PC-9 (cell line): Measurements from ENCODE around the gene WTIP. TPM values are rescaled to one million over a fixed set of nuclear protein-coding genes. Genes with fewer than 3 reads are reported as not detected.

Experiments
- BruUV-seq: library from RNA; stranded (reverse); fragments of 400-500 nt; replicated peaks from 2 replicates; lab custom pipeline; 2021; lab: Mats Ljungman, UMichigan
- CTCF ChIA-PET: fragments of 300-600 bp; sonication (Branson Sonifier 250); formaldehyde crosslinking; loops from one replicate; lab custom pipeline; 2022; ENCODE audit warnings: antibody characterized with exemption; lab: Charles Lee
- POLR2A ChIA-PET: fragments of 300-600 bp; sonication (Branson Sonifier 250); formaldehyde crosslinking; loops from one replicate; lab custom pipeline; 2022; ENCODE audit warnings: antibody characterized with exemption; ENCODE audit not compliant: unreplicated experiment; lab: Charles Lee
- DNase-seq, 2 experiments: peaks; one replicate each; pipeline versions ENCODE4 v3.0.0 to v3.0.0-alpha.2; 2015 to 2022; ENCODE audit warnings: mixed read lengths in 1 of 2
- H2AFZ ChIP-seq: fragments of 200-600 bp; sonication (generic); 2 replicates; pipeline ENCODE4 v1.8.1; 2017; ENCODE audit warnings: antibody characterized with exemption
- H3F3A ChIP-seq: fragments of 200-600 bp; sonication (generic); 2 replicates; pipeline ENCODE4 v1.8.1; 2017; ENCODE audit warnings: antibody characterized with exemption, mild to moderate bottlenecking, low read depth; ENCODE audit not compliant: insufficient read depth
- H3K27ac ChIP-seq: fragments of 200-600 bp; sonication (generic); 2 replicates; pipeline ENCODE4 v1.6.1; 2016; ENCODE audit warnings: mixed run types
- H3K27me3 ChIP-seq: fragments of 200-600 bp; sonication (generic); 2 replicates; pipeline ENCODE4 v1.6.1; 2016; ENCODE audit warnings: low read depth, mixed run types; ENCODE audit not compliant: insufficient read depth
- H3K36me3 ChIP-seq: fragments of 200-600 bp; sonication (generic); 2 replicates; pipeline ENCODE4 v1.6.1; 2016; ENCODE audit warnings: low read depth, mixed run types
- H3K4me1 ChIP-seq: fragments of 200-600 bp; sonication (generic); replicated peaks from 2 replicates; pipeline ENCODE4 v1.6.1; 2016; ENCODE audit warnings: mixed run types; ENCODE audit not compliant: insufficient read depth
- H3K4me2 ChIP-seq: fragments of 200-600 bp; sonication (generic); 2 replicates; pipeline ENCODE4 v1.6.1; 2017; ENCODE audit warnings: mixed run types
- H3K4me3 ChIP-seq: fragments of 200-600 bp; sonication (generic); 2 replicates; pipeline ENCODE4 v1.6.1; 2016; ENCODE audit warnings: mixed run types
- H3K79me2 ChIP-seq: fragments of 200-600 bp; sonication (generic); 2 replicates; pipeline ENCODE4 v1.6.1; 2017; ENCODE audit warnings: low read depth, mixed run types
- H3K9me2 ChIP-seq: fragments of 200-600 bp; sonication (generic); 2 replicates; pipeline ENCODE4 v1.8.1; 2017; ENCODE audit warnings: mild to moderate bottlenecking; ENCODE audit not compliant: insufficient read depth
- H3K9me3 ChIP-seq: fragments of 200-600 bp; sonication (generic); 2 replicates; pipeline ENCODE4 v1.8.1; 2016; ENCODE audit warnings: low read depth; ENCODE audit not compliant: insufficient read depth
- H4K20me1 ChIP-seq: fragments of 200-600 bp; sonication (generic); 2 replicates; pipeline ENCODE4 v1.8.1; 2017; ENCODE audit not compliant: insufficient read depth
- CTCF ChIP-seq: fragments of 200-600 bp; sonication (generic); conservative IDR thresholded peaks from 2 replicates; pipeline ENCODE4 v1.6.1; 2017; ENCODE audit warnings: mixed run types, antibody characterized with exemption, mild to moderate bottlenecking, moderate library complexity
- EZH2 ChIP-seq: fragments of 200-600 bp; sonication (generic); IDR thresholded peaks from 2 replicates; pipeline ENCODE4 v1.8.0; 2017; ENCODE audit warnings: antibody characterized with exemption, low read depth
- intact Hi-C: fragments of 100-400 bp; cut with micrococcal nuclease; formaldehyde crosslinking; loops from one replicate; pipeline ENCODE4 v1.10.0; 2022; ENCODE audit not compliant: unreplicated experiment
- total RNA-seq: library from RNA; stranded (reverse); gene quantifications from 2 replicates; pipeline ENCODE4 v1.2.3, GENCODE V29; 2021

WTIP gene
- total RNA-seq, 1 experiment from 2014 or later, result 0.63 TPM

- no peak for TF ChIP-seq EZH2
- TF ChIP-seq CTCF, result no peak
- BruUV-seq, result no TSS peak
- Histone ChIP-seq H3K27me3 (peaks cover 49% of the 10 kb centered on the region), H3K4me2 (no peak overlapping the region), H3K9me3 (no peaks in the 10 kb centered on the region), H3K36me3 (no peaks in the 10 kb centered on the region), H3K4me1 (no peaks in the 10 kb centered on the region), H3F3A (no peaks in the 10 kb centered on the region), H3K9me2 (no peaks in the 10 kb centered on the region), H3K79me2 (no peaks in the 10 kb centered on the region), H3K27ac (no peak overlapping the region), H2AFZ (no peak overlapping the region), H4K20me1 (no peaks in the 10 kb centered on the region), H3K4me3 (no peak overlapping the region)
- ChIA-PET POLR2A (no interaction called here), CTCF (no interaction called here)
- no peak for DNase-seq
- intact Hi-C loops, result no loop called here
Observed at GRCh38 chr19:34519602-34520001, 38.0 kb downstream of the WTIP start.

GRCh38 chr19:34523408-34523807, 41.9 kb downstream of the WTIP start:
- H3K4me2 ChIP-seq, result no peak overlapping the region
- BruUV-seq, result no TSS peak
- no peak overlapping the region for H3K4me3 ChIP-seq
- POLR2A ChIA-PET, result no interaction called here
- peaks cover 27% of the 10 kb centered on the region for H3K27me3 ChIP-seq
- CTCF ChIA-PET, result no interaction called here
- H2AFZ ChIP-seq, result no peak overlapping the region
- no peaks in the 10 kb centered on the region for H3K79me2 ChIP-seq
- no peak overlapping the region for H3K27ac ChIP-seq
- DNase-seq, result no peak
- no peaks in the 10 kb centered on the region for H3F3A ChIP-seq
- no peaks in the 10 kb centered on the region for H3K4me1 ChIP-seq
- TF ChIP-seq CTCF, result no peak
- no peak for TF ChIP-seq EZH2
- no peaks in the 10 kb centered on the region for H3K9me3 ChIP-seq
- no peaks in the 10 kb centered on the region for H4K20me1 ChIP-seq
- no peaks in the 10 kb centered on the region for H3K36me3 ChIP-seq
- intact Hi-C loops, result no loop called here
- no peaks in the 10 kb centered on the region for H3K9me2 ChIP-seq

- no peak overlapping the region for H3K4me3 ChIP-seq
Observed at GRCh38 chr19:34525001-34525400, 43.4 kb downstream of the WTIP start.

More at GRCh38 chr19:34525001-34525400, 43.4 kb downstream of the WTIP start:
- TF ChIP-seq CTCF (no peak), EZH2 (no peak)
- Histone ChIP-seq H3F3A (no peaks in the 10 kb centered on the region), H3K79me2 (no peaks in the 10 kb centered on the region), H2AFZ (no peak overlapping the region), H3K4me1 (no peaks in the 10 kb centered on the region), H3K4me2 (no peak overlapping the region), H4K20me1 (no peaks in the 10 kb centered on the region), H3K36me3 (no peaks in the 10 kb centered on the region), H3K27ac (no peak overlapping the region), H3K9me2 (no peaks in the 10 kb centered on the region), H3K27me3 (peaks cover 28% of the 10 kb centered on the region), H3K9me3 (no peaks in the 10 kb centered on the region)
- intact Hi-C loops, result no loop called here
- BruUV-seq, result no TSS peak
- ChIA-PET POLR2A (interaction anchor here (0.5 kb wide), 1 partner anchor 1627 kb away, joined by 8 read pairs; no protein-coding TSS in a partner anchor), CTCF (no interaction called here)
- no peak for DNase-seq
